Uterus (tissue), 4 donors: ENCODE data around the gene RNF144B. TPM values are rescaled to one million over a fixed set of nuclear protein-coding genes. Genes with fewer than 3 reads are reported as not detected.

Experiments
- DNase-seq, 2 donors: peaks; one replicate each; pipeline ENCODE4 v3.0.0-alpha.2; 2019 to 2020
- H3K27ac ChIP-seq, 2 donors: fragments of 200-600 bp; sonication (generic); 1 replicate in 1 of 2; 2 replicates in 1 of 2; pipeline ENCODE4 v1.5.1; 2016 to 2018
- H3K27me3 ChIP-seq, 2 donors: fragments of 200-600 bp; sonication (generic); one replicate each; pipeline ENCODE4 v1.5.1; 2018 to 2019; ENCODE audit warnings: control low read depth in 1 of 2
- H3K36me3 ChIP-seq, 2 donors: fragments of 200-600 bp; sonication (generic); one replicate each; pipeline ENCODE4 v1.5.1; 2019; ENCODE audit warnings: control low read depth in 1 of 2
- H3K4me1 ChIP-seq, 2 donors: fragments of 200-600 bp; sonication (generic); one replicate each; pipeline ENCODE4 v1.5.1; 2018 to 2019; ENCODE audit warnings: control low read depth in 1 of 2
- H3K4me3 ChIP-seq, 2 donors: fragments of 200-600 bp; sonication (generic); 1 replicate in 1 of 2; 2 replicates in 1 of 2; pipeline ENCODE4 v1.5.1; 2018 to 2019; ENCODE audit warnings: mild to moderate bottlenecking in 1 of 2
- H3K9me3 ChIP-seq, 2 donors: fragments of 200-600 bp; sonication (generic); one replicate each; pipeline ENCODE4 v1.5.1; 2019; ENCODE audit warnings: control low read depth in 1 of 2
- POLR2A ChIP-seq, 2 donors: fragments of 450-650 bp; IDR thresholded peaks; one replicate each; pipeline ENCODE4 v1.6.1; 2016; ENCODE audit warnings: antibody characterized with exemption in 2 of 2, mild to moderate bottlenecking in 1 of 2, moderate library complexity in 1 of 2
- intact Hi-C: fragments of 100-400 bp; cut with DNase I; formaldehyde crosslinking; loops from one replicate; pipeline ENCODE4 v1.15.1; 2023; ENCODE audit warnings: low total_unique reads
- total RNA-seq, 4 donors: library from RNA; depleted of rRNA in 3 of 4; stranded (reverse); fragments of >200 nt in 3 of 4; gene quantifications; one replicate each; pipeline versions ENCODE4 v1.1.0 to v1.2.4, GENCODE V29; 2014 to 2023
- TF ChIP-seq, protein P1 (sequence below), 4 experiments: fragments of 200-600 bp in 2 of 4; fragments of 450-650 bp in 2 of 4; sonication (generic) in 2 of 4; IDR thresholded peaks; one replicate each; pipeline ENCODE4 v1.5.1; 2016 to 2019; ENCODE audit warnings: antibody characterized with exemption in 4 of 4, mild to moderate bottlenecking in 2 of 4, moderate library complexity in 1 of 4
- donor health status: DM: yes; HTN: yes; CAD: no.

Gene RNF144B
- total RNA-seq, 4 donors from 2014 or later, result 8.2 to 35.7 (median 23.1) TPM

DNA sequence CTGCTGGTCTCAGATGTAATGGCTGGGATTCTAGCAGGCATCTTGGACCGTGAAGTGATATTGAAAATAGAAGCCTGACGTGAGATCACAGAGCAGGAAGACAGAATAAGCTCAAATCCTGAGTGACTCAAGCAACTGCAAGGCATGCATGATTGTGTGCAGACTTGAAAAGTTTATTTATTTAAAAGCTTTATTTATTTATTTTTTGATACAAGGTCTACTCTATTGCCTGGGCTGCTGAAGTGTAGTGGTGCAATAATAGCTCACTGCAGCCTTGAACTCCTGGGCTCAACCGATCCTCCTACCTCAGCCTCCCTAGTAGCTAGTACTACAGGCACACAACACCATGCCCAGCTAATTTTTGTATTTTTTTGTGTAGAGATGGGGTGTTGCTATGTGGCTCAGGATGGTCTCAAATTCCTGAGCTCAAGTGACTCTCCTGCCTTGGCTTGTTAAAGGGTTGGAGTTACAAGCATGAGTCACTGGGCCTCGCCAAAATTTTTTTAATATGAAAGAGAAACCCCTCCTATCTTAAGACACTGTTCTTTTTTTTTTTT lies 40.1 kb upstream of the RNF144B start:
- Histone ChIP-seq H3K4me3 (no peak overlapping the region), H3K36me3 (no peaks in the 10 kb centered on the region), H3K9me3 (no peaks in the 10 kb centered on the region), H3K4me1 (no peaks in the 10 kb centered on the region), H3K27ac (no peak overlapping the region), H3K27me3 (no peaks in the 10 kb centered on the region)
- TF ChIP-seq POLR2A (IDR thresholded peaks at IDR 0.05), result no peak
- no peak for DNase-seq
- intact Hi-C loops, result no loop called here

DNA sequence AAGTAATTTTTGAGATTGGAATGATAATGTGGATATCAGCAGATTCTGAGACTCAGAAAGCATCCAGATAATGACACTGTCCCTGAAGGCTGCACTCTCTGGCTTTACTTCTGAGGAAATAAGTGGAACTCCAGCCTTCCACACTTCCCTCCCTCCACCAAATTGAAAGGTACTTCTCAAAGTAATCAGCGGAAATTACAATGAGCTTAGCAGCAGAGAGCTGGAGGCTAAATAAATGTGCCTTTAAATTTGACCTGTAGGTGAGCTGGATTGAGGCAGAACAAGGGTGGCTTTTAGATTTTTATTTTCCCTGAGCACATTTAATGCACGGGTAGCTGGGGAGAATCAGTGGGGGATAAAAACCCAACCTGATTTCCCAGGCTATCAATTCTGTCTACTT lies 39.3 kb upstream of the RNF144B start:
- TF ChIP-seq POLR2A (IDR thresholded peaks at IDR 0.05), result no peak
- TF ChIP-seq, protein P1, sequence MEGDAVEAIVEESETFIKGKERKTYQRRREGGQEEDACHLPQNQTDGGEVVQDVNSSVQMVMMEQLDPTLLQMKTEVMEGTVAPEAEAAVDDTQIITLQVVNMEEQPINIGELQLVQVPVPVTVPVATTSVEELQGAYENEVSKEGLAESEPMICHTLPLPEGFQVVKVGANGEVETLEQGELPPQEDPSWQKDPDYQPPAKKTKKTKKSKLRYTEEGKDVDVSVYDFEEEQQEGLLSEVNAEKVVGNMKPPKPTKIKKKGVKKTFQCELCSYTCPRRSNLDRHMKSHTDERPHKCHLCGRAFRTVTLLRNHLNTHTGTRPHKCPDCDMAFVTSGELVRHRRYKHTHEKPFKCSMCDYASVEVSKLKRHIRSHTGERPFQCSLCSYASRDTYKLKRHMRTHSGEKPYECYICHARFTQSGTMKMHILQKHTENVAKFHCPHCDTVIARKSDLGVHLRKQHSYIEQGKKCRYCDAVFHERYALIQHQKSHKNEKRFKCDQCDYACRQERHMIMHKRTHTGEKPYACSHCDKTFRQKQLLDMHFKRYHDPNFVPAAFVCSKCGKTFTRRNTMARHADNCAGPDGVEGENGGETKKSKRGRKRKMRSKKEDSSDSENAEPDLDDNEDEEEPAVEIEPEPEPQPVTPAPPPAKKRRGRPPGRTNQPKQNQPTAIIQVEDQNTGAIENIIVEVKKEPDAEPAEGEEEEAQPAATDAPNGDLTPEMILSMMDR (IDR thresholded peaks at IDR 0.05), result no peak
- Histone ChIP-seq H3K27ac (no peak overlapping the region), H3K36me3 (no peaks in the 10 kb centered on the region), H3K4me1 (no peaks in the 10 kb centered on the region), H3K9me3 (no peaks in the 10 kb centered on the region), H3K27me3 (no peaks in the 10 kb centered on the region), H3K4me3 (no peak overlapping the region)
- intact Hi-C loops, result no loop called here
- no peak for DNase-seq

DNA sequence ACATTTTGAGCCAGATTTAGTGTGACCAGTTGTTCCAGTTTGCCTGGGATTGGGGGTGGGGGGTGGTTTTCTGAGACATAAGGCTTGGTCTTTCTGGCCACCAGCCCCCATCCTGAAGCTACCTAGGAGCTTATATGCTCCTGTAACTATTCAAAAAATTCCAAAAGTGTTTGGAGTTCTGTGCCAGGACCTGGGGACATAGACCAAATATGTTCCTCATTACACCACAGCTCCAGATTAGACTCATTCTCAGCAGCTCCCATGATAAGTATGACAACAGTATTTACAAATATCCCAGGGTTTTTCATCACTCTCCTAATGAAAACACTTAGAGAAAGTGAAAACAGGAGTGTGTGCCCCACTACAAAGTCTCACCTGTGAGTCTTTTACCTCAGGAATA lies 37.8 kb upstream of the RNF144B start:
- no peak overlapping the region for H3K4me3 ChIP-seq
- intact Hi-C loops, result no loop called here
- H3K27ac ChIP-seq, result no peak overlapping the region
- TF ChIP-seq, protein P1 (IDR thresholded peaks at IDR 0.05), result no peak
- TF ChIP-seq POLR2A (IDR thresholded peaks at IDR 0.05), result no peak
- H3K27me3 ChIP-seq, result no peaks in the 10 kb centered on the region
- H3K36me3 ChIP-seq, result no peaks in the 10 kb centered on the region
- DNase-seq, result no peak
- no peaks in the 10 kb centered on the region for H3K9me3 ChIP-seq
- H3K4me1 ChIP-seq, result no peaks in the 10 kb centered on the region

DNA sequence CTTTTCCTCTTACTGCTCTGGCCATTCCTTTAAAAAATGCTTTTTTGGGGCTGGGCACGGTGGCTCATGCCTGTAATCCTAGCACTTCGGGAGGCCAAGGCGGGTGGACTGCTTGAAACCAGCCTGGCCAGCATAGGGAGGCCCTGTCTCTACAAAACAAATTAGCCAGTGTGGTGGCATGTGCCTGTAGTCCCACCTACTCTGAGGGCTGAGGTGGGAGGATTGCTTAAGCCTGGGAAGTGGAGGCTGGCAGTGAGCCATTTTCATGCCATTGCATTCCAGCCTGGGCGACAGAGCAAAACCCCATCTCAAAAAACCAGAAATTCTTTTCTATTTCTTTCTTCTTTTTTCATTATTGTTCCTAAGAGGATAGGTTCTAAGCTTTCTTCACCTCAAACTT lies 36.9 kb upstream of the RNF144B start:
- intact Hi-C loops, result no loop called here
- TF ChIP-seq, protein P1 (IDR thresholded peaks at IDR 0.05), result no peak
- no peak for DNase-seq
- H3K9me3 ChIP-seq, result no peaks in the 10 kb centered on the region
- no peaks in the 10 kb centered on the region for H3K4me1 ChIP-seq
- no peaks in the 10 kb centered on the region for H3K36me3 ChIP-seq
- H3K27me3 ChIP-seq, result no peaks in the 10 kb centered on the region
- no peak overlapping the region for H3K4me3 ChIP-seq
- no peak overlapping the region for H3K27ac ChIP-seq

DNA sequence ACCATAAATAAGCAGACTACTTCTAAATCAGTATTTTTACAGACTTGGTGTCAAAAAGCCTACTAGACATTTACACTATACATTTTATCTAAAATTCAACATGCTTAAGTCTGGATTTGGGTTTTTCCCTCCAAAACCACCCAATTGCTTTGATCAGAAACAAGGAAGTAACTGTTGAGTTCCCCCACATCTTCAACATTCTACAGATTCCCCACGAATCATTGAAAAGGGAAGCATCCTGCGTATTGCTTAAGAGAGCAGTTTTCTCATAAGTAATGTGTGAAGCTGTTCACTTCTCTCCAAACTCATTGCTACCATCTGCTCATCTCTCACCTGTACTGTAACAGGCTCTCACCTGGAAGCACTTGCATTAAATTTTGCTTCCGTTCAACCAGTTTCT lies 36.4 kb upstream of the RNF144B start:
- no peak overlapping the region for H3K27ac ChIP-seq

More for the DNA sequence above, 36.4 kb upstream of the RNF144B start:
- no peaks in the 10 kb centered on the region for H3K9me3 ChIP-seq
- H3K36me3 ChIP-seq, result no peaks in the 10 kb centered on the region
- H3K4me1 ChIP-seq, result no peaks in the 10 kb centered on the region
- intact Hi-C loops, result no loop called here
- DNase-seq, result no peak
- no peaks in the 10 kb centered on the region for H3K27me3 ChIP-seq
- H3K4me3 ChIP-seq, result no peak overlapping the region
- TF ChIP-seq, protein P1 (IDR thresholded peaks at IDR 0.05), result no peak
- no peak for TF ChIP-seq POLR2A (IDR thresholded peaks at IDR 0.05)
